GM18858 (cell line): Measurements from ENCODE around the gene TCF4.

Experiments
- ATAC-seq: cut with Tn5 transposase; IDR thresholded peaks from one replicate; pipeline ENCODE4 v1.9.1; 2021; ENCODE audit not compliant: unreplicated experiment

The TCF4 gene

DNA sequence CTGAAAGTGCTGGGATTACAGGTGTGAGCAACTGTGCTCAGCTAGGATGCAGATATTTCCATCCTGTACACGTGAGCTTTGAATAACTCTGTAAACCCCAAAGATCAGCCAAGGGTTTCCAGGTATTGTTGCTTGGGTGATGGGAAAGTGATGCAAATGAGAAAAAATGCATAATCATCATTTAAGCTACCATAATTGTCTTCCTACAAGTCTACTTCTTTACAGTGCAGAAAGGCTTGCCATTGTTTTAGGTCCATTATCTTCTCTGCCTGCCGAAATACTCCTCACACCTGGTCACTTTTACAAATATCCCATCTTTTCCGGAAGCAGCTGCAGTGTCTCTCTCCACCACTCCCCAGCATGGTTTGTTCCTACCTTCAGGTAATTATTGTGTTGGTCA lies 368.9 kb downstream of the TCF4 start:
- no peak for ATAC-seq

- no peak for ATAC-seq
Measured at GRCh38 chr18:55214969-55215368, 373.0 kb downstream of the TCF4 start.

DNA sequence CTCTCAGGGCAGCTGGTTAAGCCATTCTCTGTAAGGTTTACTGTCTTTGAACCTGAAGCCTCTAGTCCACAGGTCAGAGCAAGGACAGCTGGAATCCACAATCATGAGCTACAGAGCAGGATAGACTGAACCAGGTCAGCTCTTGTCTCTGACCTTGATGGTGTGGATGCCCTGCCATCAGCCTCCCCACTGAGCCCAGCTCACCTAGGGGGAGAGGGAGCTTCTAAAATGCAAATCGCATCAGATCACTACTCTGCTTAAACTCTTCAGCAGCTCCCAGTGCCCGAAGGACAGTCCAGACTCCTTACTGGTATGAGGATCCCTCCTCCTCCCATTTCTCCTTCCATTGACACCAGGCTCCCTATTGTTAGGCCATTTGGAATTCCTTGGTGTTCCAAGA lies 373.5 kb downstream of the TCF4 start:
- ATAC-seq: no peak

DNA sequence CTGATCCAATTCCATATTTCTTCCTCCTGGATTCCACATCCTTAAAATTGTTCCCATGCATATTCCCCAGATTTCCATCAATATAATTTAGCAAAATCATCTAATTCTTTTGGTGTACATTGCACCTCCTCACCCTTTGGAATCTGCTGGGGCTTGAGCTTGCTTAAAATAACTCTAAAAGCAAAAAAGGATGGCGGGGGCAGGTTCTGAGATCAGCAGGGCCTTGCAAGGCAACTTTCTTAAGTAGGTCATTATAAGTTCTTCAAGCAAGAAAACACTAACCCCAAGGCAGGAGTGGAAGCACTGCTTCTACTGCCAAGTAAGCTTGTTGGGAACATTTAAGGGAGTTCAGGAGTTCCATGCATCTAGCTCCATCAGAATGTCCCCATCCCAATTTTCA lies 374.4 kb downstream of the TCF4 start:
- ATAC-seq: no peak

GRCh38 chr18:55206927-55207326 lies 381.1 kb downstream of the TCF4 start:
- ATAC-seq: no peak

DNA sequence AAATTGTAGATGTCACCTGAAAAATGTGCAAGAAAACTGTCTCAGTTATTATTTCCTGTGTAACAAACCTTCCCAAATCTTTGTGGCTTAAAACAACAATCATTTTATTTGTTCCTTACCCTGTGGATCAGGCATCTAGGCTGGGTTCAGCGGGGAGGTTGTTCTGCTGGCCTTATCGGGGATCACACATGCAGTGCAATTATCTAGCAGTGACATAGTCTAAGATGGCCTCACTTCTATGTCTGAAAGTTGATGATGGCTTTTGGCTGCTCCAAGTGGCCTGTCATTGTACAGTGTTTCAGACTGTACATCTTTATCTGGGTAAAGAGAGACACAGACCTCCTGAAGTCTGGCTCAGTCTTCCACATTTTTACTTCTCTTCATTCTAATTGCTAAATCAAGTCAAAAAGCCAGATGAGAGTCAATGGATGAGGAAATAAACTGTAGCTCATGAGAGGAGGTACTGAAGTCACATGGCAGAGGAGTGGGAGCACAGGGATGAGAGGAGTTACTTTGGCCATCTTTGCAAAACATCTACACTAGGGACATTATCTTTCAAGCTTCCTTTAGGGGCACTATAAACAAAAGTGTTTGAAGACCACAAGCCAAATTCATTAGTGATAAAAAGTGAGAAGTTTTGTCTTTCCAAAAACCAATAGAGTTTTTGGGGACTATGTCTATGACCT lies 385.6 kb downstream of the TCF4 start:
- no peak for ATAC-seq

DNA sequence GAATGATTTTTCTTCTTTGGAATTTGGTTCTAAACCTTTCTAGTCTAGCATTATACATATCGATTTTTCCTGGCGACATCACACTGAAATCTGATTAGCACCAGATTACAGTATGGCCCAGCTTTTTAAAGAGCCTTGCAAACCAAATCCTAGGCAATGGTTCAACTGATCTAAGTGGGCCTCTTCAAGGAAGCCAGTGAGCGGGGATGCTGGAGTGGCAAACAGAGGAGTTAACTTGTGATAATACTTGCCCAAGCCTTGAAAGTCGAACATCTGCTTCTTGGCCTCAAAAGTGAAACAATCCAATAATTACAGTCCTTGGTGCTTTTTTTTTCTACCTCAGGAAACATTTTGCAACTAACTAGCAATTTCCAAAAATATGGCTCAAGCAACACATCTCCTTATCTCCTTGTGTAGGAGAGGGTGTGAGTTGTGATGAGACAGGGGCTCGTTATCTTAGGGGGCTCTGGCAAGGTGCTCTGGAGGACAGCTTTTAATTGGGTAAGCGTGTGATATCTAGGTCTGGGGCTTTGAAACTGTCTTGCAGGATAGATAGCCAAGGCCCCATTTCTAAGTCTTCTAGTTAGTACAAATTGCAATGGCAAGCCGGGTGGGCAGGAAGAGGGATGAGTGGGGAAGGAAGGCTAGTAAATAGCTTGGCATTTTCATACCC lies 388.6 kb downstream of the TCF4 start:
- ATAC-seq: no peak

GRCh38 chr18:55195863-55196262 lies 392.1 kb downstream of the TCF4 start:
- no peak for ATAC-seq

- ATAC-seq: no peak
Measured at GRCh38 chr18:55189972-55190371, 398.0 kb downstream of the TCF4 start.

DNA sequence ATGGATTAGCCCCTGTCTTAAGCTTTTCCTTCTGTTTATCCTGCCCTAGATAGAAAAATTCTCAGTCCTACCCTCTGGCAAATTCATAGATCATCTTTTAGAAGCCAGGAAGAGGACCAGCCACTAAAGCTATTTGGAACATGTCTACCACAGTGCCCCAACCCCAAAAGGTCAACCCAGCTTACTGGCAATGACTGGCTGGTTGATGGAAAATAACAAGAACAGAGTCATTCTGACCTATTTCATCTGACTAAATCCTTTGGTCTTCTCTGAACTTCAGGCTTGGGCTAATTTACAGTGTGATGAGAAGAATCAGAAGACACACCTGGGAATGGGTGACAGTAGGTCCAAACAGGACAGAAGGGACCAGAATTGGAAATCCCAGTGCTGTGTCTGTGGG lies 401.4 kb downstream of the TCF4 start:
- no peak for ATAC-seq

DNA sequence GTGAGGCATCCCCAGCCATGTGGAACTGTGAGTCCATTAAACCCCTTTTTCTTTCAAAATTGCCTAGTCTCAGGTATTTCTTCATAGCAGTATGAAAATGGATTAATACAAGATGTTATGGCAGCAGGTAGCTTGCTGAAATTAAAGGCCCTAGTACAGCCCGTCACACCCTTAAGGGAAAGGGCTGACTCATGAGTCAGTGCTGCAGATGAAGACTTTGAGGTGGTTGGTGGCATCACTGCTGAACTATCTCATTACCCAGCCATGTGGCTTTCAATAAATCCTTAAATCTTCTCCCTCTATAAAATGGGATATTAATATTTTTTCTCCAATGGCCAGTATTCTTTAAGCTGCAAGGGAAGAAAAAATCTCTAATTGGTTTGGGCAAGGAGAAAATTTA lies 402.6 kb downstream of the TCF4 start:
- no peak for ATAC-seq

DNA sequence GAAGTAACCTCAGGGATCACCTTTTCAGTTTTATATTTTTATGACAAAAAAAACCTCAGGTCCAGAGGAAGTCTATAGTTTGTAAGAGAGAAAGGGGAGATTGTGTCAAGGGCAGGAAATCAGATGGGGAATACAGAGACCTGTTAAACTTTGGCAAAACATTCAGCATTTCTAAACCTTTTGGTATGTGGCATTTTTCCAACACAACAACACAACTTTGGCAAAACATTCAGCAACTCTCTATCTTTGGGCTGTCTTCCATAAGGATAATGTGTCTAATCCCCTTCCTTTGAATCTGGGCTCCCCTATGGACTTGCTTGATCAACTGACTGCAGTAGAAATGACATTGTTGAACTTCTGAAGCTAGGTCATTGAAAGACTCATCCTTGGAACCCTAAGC lies 408.2 kb downstream of the TCF4 start:
- ATAC-seq: no peak

- ATAC-seq: no peak
Measured at GRCh38 chr18:55179425-55179824, 408.6 kb downstream of the TCF4 start.

GRCh38 chr18:55173291-55173690 lies 414.7 kb downstream of the TCF4 start:
- ATAC-seq: no peak
